Activated T-helper 2 cell treated with anti-CD3 and anti-CD28 coated beads, Interferon-gamma antibody, Interleukin-2, Interleukin-4, amounts not matched to agents 10 μg/mL and 5 μg/mL and 100 μg/mL, durations not matched to agents 14 hours and 24 hours and 36 hours (primary cell): ENCODE measurements around the gene CAB39. TPM values are rescaled to one million over a fixed set of nuclear protein-coding genes. Genes with fewer than 3 reads are reported as not detected.

Experiments used
- DNase-seq: peaks from one replicate; pipeline ENCODE4 v3.0.0; 2021; ENCODE audit warnings: low spot score
- H3K27ac Mint-ChIP-seq: one replicate; pipeline ENCODE4 v1.8.0; 2021; ENCODE audit warnings: mixed read lengths
- H3K27me3 Mint-ChIP-seq: one replicate; pipeline ENCODE4 v1.8.0; 2021; ENCODE audit warnings: low read depth, mixed read lengths
- H3K36me3 Mint-ChIP-seq: one replicate; pipeline ENCODE4 v1.8.0; 2021; ENCODE audit warnings: low read depth, mixed read lengths
- H3K4me1 Mint-ChIP-seq: one replicate; pipeline ENCODE4 v1.8.0; 2021; ENCODE audit warnings: low read depth, mixed read lengths
- H3K4me3 Mint-ChIP-seq: one replicate; pipeline ENCODE4 v1.8.0; 2021; ENCODE audit warnings: low read depth, mild to moderate bottlenecking, moderate library complexity, mixed read lengths
- H3K9me3 Mint-ChIP-seq: one replicate; pipeline ENCODE4 v1.8.0; 2021; ENCODE audit warnings: mixed read lengths
- intact Hi-C: fragments of 100-400 bp; cut with micrococcal nuclease; formaldehyde crosslinking; loops from one replicate; pipeline ENCODE4 v1.15.1; 2023
- total RNA-seq: library from RNA; stranded (reverse); gene quantifications from 2 replicates; pipeline ENCODE4 v1.2.3, GENCODE V29; 2022

CAB39 gene
- total RNA-seq, 1 donor from 2014 or later: 176 TPM

GRCh38 chr2:230825354-230825753, 112.7 kb downstream of the CAB39 start:
- intact Hi-C loops: loop anchor here (1.0 to 2.0 kb wide), 2 partner anchors 78 to 227 kb away; no protein-coding TSS in a partner anchor
- Mint-ChIP-seq H3K36me3 (peaks cover 8% of the 10 kb centered on the region), H3K4me3 (no peak overlapping the region), H3K9me3 (no peaks in the 10 kb centered on the region), H3K4me1 (peaks cover 22% of the 10 kb centered on the region), H3K27ac (no peak overlapping the region), H3K27me3 (peaks cover 33% of the 10 kb centered on the region)
- no peak for DNase-seq

DNA sequence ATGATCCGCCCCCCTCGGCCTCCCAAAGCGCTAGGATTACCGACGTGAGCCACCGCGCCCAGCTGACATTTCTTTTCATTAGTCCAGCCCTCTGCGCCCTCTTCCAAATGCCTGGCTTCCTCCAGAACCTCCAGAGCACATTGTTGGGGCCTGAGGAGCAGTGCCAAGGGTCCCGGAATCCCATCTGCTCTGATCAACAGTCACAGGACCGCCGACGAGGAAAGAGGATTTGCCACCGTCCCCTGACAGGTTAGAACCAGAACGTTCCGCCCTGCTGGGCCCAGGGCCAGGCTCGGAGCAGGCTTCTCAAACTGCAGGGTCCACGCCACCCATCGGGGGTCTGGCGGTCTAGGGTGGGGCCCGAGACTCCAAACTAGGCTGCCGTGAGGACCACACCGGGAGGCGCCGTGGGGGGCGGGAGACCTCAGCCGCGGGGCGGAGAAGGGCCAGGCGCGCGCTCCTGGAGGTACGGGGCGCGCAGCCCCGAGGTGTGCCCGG, 115.2 kb downstream of the CAB39 start:
- Mint-ChIP-seq H3K4me1 (peaks cover 23% of the 10 kb centered on the region), H3K27me3 (peaks cover 54% of the 10 kb centered on the region), H3K9me3 (no peaks in the 10 kb centered on the region), H3K36me3 (no peaks in the 10 kb centered on the region), H3K4me3 (peak overlapping the region; percentile 26), H3K27ac (no peak overlapping the region)
- no peak for DNase-seq
- intact Hi-C loops: no loop called here

DNA sequence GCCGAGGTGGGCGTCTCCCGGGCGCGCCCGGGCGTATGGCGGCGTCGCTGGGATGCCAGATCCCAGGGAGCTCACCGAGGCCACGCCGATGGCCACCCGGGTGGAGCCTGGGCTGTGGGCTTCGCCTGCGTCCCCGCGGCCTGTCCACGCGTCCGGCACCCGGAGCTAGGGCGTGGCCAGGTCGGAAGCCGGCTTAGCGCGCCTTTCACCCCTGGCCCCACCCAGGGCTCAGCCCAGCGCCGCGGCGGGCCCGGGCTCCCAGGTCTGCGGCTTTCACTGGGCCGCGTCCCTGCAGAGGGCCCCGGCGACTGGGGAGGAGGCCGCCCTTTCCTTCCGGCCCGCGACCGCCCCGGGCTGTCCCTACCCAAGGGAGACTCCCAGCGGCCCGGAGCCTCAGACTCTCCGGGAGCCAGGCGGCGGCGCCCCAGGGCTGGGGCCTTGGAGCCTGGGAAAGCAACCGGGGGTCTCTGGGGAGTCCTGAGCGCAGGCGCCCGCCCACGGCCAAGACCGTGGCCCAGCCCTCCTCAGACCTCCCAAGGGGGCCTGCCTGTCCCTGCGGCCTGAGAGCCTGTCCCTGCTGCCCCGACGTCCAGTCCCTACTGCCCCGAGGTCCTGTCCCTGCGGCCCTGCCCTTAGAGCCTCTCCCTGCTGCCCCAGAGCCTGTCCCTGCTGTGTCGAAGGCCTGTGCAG, 115.8 kb downstream of the CAB39 start:
- DNase-seq: peak; percentile 23
- Mint-ChIP-seq H3K4me1 (peaks cover 23% of the 10 kb centered on the region), H3K27me3 (peaks cover 56% of the 10 kb centered on the region), H3K36me3 (no peaks in the 10 kb centered on the region), H3K27ac (no peak overlapping the region), H3K4me3 (no peak overlapping the region), H3K9me3 (no peaks in the 10 kb centered on the region)
- intact Hi-C loops: no loop called here

GRCh38 chr2:230829293-230829692, 116.7 kb downstream of the CAB39 start:
- Mint-ChIP-seq H3K4me3 (no peak overlapping the region), H3K4me1 (peaks cover 21% of the 10 kb centered on the region), H3K27me3 (peaks cover 60% of the 10 kb centered on the region), H3K27ac (no peak overlapping the region), H3K36me3 (no peaks in the 10 kb centered on the region), H3K9me3 (no peaks in the 10 kb centered on the region)
- DNase-seq: no peak
- intact Hi-C loops: no loop called here

DNA sequence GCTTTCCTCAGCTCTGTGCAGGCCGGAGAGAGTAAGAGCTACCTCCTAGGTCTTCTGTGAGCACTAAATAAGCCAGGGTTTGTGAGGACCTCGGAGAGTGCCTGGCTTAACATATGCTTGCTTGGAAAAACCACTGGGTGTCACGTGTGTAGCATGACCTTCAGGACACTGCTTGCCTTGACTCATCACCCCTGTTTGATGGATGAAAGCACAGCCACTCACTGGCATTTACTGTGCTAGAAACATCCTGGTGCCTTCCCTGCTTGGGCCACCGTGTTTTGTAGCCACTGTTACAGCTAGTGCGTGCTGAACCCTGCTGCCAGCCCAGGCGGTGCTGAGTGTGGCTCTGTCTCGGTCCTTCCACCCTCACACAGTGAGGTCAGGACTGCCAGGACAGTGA, 117.3 kb downstream of the CAB39 start:
- no peaks in the 10 kb centered on the region for H3K9me3 Mint-ChIP-seq
- intact Hi-C loops: no loop called here
- H3K4me1 Mint-ChIP-seq: peaks cover 17% of the 10 kb centered on the region
- no peak overlapping the region for H3K4me3 Mint-ChIP-seq
- DNase-seq: no peak
- H3K27me3 Mint-ChIP-seq: peaks cover 57% of the 10 kb centered on the region
- no peaks in the 10 kb centered on the region for H3K36me3 Mint-ChIP-seq
- H3K27ac Mint-ChIP-seq: no peak overlapping the region

DNA sequence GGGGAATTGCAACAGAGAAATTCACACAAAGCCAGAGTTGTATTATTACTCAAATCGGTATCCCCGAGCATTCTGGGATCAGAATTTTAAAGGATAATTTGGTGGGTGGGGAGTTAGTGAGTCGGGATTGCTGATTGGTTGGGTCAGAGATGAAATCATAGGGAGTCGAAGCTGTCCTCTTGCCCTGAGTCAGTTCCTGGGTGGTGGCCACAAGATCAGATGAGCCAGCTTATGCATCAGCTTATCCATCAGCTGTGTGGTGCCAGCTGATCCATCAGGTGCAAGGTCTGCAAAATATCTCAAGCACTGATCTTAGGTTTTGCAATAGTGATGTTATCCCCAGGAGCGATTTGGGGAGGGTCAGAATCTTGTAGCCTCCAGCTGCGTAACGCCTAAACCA, 117.8 kb downstream of the CAB39 start:
- no peak overlapping the region for H3K4me3 Mint-ChIP-seq
- H3K27me3 Mint-ChIP-seq: peaks cover 57% of the 10 kb centered on the region

GRCh38 chr2:230840301-230840700, 127.7 kb downstream of the CAB39 start:
- intact Hi-C loops: no loop called here
- Mint-ChIP-seq H3K4me3 (no peak overlapping the region), H3K9me3 (peaks cover 10% of the 10 kb centered on the region), H3K36me3 (no peaks in the 10 kb centered on the region), H3K27me3 (peaks cover 38% of the 10 kb centered on the region), H3K27ac (no peak overlapping the region), H3K4me1 (peaks cover 4% of the 10 kb centered on the region)
- no peak for DNase-seq

More for the DNA sequence above, 117.8 kb downstream of the CAB39 start:
- Mint-ChIP-seq H3K36me3 (no peaks in the 10 kb centered on the region), H3K4me1 (peaks cover 19% of the 10 kb centered on the region), H3K9me3 (no peaks in the 10 kb centered on the region), H3K27ac (no peak overlapping the region)
- DNase-seq: no peak
- intact Hi-C loops: no loop called here

GRCh38 chr2:230842473-230842872, 129.8 kb downstream of the CAB39 start:
- H3K9me3 Mint-ChIP-seq: peaks cover 10% of the 10 kb centered on the region
- intact Hi-C loops: no loop called here

GRCh38 chr2:230843132-230843531, 130.5 kb downstream of the CAB39 start:
- no peaks in the 10 kb centered on the region for H3K36me3 Mint-ChIP-seq
- no peak overlapping the region for H3K4me3 Mint-ChIP-seq
- DNase-seq: no peak
- no peak overlapping the region for H3K27ac Mint-ChIP-seq
- intact Hi-C loops: no loop called here
- peaks cover 45% of the 10 kb centered on the region for H3K27me3 Mint-ChIP-seq
- H3K9me3 Mint-ChIP-seq: peaks cover 10% of the 10 kb centered on the region
- H3K4me1 Mint-ChIP-seq: peaks cover 11% of the 10 kb centered on the region

More at GRCh38 chr2:230842473-230842872, 129.8 kb downstream of the CAB39 start:
- no peak overlapping the region for H3K4me3 Mint-ChIP-seq
- peaks cover 4% of the 10 kb centered on the region for H3K4me1 Mint-ChIP-seq
- H3K36me3 Mint-ChIP-seq: no peaks in the 10 kb centered on the region
- no peak for DNase-seq
- H3K27me3 Mint-ChIP-seq: peaks cover 44% of the 10 kb centered on the region
- H3K27ac Mint-ChIP-seq: no peak overlapping the region

GRCh38 chr2:230846360-230846759, 133.7 kb downstream of the CAB39 start:
- H3K27ac Mint-ChIP-seq: no peak overlapping the region
- no peaks in the 10 kb centered on the region for H3K9me3 Mint-ChIP-seq
- no peak for DNase-seq
- peaks cover 10% of the 10 kb centered on the region for H3K4me1 Mint-ChIP-seq
- intact Hi-C loops: loop anchor here (5.0 kb wide), 2 partner anchors 61 to 206 kb away; no protein-coding TSS in a partner anchor
- no peak overlapping the region for H3K4me3 Mint-ChIP-seq
- peaks cover 53% of the 10 kb centered on the region for H3K27me3 Mint-ChIP-seq
- no peaks in the 10 kb centered on the region for H3K36me3 Mint-ChIP-seq

DNA sequence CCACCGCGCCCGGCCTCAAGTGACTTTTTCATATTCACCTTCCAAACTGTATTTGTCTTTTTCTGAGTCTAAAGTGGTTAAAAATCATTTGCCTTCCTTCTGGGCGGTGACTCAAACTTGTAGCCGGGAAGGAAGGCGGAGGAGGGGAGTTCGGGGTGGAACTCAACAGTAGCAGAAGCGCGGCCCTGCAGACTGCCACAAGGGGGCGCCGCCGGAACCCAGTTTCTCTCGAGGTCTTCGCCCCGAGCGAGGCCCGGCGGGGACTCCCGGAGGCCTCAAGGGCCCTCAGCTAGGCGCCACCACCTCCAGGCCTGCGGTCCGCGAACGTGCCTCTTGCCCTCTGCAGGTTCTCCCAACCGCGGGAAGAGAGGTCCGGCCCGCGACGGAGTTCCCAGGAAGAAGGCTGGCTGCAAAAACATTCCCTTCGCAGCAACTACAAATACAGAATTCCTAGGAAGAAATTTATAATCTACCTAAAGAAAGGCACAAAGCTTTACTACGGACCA, 135.3 kb downstream of the CAB39 start:
- peak; percentile 76 for DNase-seq
- H3K4me3 Mint-ChIP-seq: no peak overlapping the region

DNA sequence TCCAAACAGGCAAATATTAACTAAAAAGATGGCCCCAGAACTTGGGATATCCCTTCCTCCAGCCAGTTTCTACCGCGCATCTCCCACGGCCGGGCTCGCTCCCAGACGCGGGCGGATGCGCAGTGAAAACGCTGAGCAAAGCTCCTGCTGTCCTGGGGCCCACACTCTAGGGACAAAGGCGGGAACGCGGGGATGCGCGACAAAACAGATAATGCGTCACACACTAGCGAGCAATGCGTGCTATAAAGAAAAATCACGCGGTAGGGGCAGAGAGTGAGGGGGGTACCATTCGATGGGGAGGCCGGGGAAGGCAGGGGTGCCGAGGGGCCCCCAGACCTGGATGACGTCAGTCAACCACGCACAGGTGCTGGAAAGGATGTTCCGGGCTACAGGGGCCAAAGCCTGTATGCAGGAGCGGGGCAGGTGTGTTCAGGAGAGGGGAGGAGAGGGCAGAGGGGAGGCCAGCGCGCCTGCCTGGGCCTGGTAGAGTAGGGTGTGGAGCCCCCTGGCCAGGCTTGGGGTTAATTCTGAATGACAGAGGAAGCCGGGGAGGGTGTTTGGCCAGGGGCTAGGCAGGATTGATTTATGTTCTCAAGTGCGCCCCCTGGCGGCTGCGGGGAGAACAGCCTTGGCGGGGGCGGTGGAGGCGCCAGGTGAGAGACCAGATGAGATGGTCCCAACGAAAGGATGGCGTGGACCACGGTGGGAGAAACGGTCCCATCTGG, 137.2 kb downstream of the CAB39 start:
- intact Hi-C loops: loop anchor here (1.0 to 5.0 kb wide), 4 partner anchors 15 to 203 kb away; partner anchors contain the start of gene ITM2C
- H3K27ac Mint-ChIP-seq: no peak overlapping the region
- H3K4me3 Mint-ChIP-seq: no peak overlapping the region
- peaks cover 8% of the 10 kb centered on the region for H3K4me1 Mint-ChIP-seq
- H3K9me3 Mint-ChIP-seq: no peaks in the 10 kb centered on the region
- peaks cover 63% of the 10 kb centered on the region for H3K27me3 Mint-ChIP-seq
- peak; percentile 64 for DNase-seq
- H3K36me3 Mint-ChIP-seq: no peaks in the 10 kb centered on the region

More for the DNA sequence above, 135.3 kb downstream of the CAB39 start:
- intact Hi-C loops: loop anchor here (1.0 to 5.0 kb wide), 4 partner anchors 17 to 204 kb away; partner anchors contain the start of gene ITM2C
- H3K9me3 Mint-ChIP-seq: no peaks in the 10 kb centered on the region
- no peak overlapping the region for H3K27ac Mint-ChIP-seq
- H3K36me3 Mint-ChIP-seq: no peaks in the 10 kb centered on the region
- H3K27me3 Mint-ChIP-seq: peaks cover 53% of the 10 kb centered on the region
- peaks cover 10% of the 10 kb centered on the region for H3K4me1 Mint-ChIP-seq

DNA sequence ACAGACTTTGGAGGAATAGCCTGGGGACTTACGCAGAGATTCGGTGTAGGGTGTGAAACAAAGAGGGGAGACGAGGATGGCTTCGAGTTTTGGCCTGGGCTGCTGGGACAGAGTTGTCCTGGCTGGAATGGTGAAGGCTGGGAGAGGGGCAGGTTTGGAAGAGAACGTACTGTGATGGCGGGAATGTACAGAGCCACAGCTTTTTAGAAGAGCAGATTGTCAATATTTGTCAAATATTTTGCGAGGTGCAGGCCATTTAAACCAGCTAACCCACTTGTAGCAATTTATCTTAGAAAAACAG, 137.7 kb downstream of the CAB39 start:
- intact Hi-C loops: loop anchor here (1.0 kb wide), 1 partner anchor 26 kb away; no protein-coding TSS in a partner anchor
- Mint-ChIP-seq H3K36me3 (no peaks in the 10 kb centered on the region), H3K9me3 (no peaks in the 10 kb centered on the region), H3K27ac (no peak overlapping the region), H3K4me3 (no peak overlapping the region), H3K4me1 (peaks cover 8% of the 10 kb centered on the region), H3K27me3 (peaks cover 58% of the 10 kb centered on the region)
- DNase-seq: no peak
